HCT116 (cell line): ENCODE measurements around the gene ELAVL3.

Source experiments
- CEBPB ChIP-seq: IDR thresholded peaks from 2 replicates; pipeline ENCODE4 v1.6.1; 2012; ENCODE audit warnings: low read depth
- CTCF ChIP-seq, 3 experiments: fragments of 200-600 bp in 1 of 3; sonication (generic) in 1 of 3; IDR thresholded peaks in 2 of 3; conservative IDR thresholded peaks in 1 of 3; 2 replicates each; pipeline ENCODE4 v1.5.1; 2012 to 2017; ENCODE audit warnings: low read depth in 2 of 3, low read length in 2 of 3, antibody characterized with exemption in 1 of 3, borderline replicate concordance in 1 of 3, control low read depth in 1 of 3, mild to moderate bottlenecking in 1 of 3, mixed read lengths in 1 of 3, mixed run types in 1 of 3, moderate library complexity in 1 of 3; ENCODE audit not compliant: insufficient read depth in 1 of 3
- EZH2 ChIP-seq: fragments of 200-600 bp; sonication (generic); IDR thresholded peaks from 2 replicates; pipeline ENCODE4 v1.6.1; 2017; ENCODE audit warnings: antibody characterized with exemption, mixed run types
- EZH2phosphoT487 ChIP-seq: fragments of 200-600 bp; IDR thresholded peaks from 2 replicates; pipeline ENCODE4 v1.6.1; 2018; ENCODE audit warnings: antibody characterized with exemption, borderline replicate concordance
- FOSL1 ChIP-seq: IDR thresholded peaks from 2 replicates; pipeline ENCODE4 v1.6.1; 2012; ENCODE audit warnings: low read depth
- MAX ChIP-seq: IDR thresholded peaks from 2 replicates; pipeline ENCODE4 v1.6.1; 2012
- POLR2A ChIP-seq: IDR thresholded peaks from 2 replicates; pipeline ENCODE4 v1.7.0; 2011; ENCODE audit warnings: borderline replicate concordance; ENCODE audit not compliant: insufficient read depth, insufficient read length; ENCODE audit errors: extremely low read depth
- POLR2AphosphoS5 ChIP-seq: IDR thresholded peaks from 2 replicates; pipeline ENCODE4 v1.6.1; 2011; ENCODE audit warnings: mild to moderate bottlenecking, low read depth, low read length, moderate library complexity
- RAD21 ChIP-seq: IDR thresholded peaks from 2 replicates; pipeline ENCODE4 v1.6.1; 2012; ENCODE audit warnings: low read depth, mild to moderate bottlenecking
- REST ChIP-seq: IDR thresholded peaks from 2 replicates; pipeline ENCODE4 v1.6.1; 2012; ENCODE audit warnings: low read depth
- SRF ChIP-seq: IDR thresholded peaks from 2 replicates; pipeline ENCODE4 v1.6.1; 2012; ENCODE audit warnings: low read depth
- YY1 ChIP-seq: IDR thresholded peaks from 2 replicates; pipeline ENCODE4 v1.6.1; 2011; ENCODE audit warnings: low read length, low read depth, moderate library complexity, mild to moderate bottlenecking; ENCODE audit not compliant: insufficient replicate concordance; ENCODE audit errors: extremely low read depth
- ZNF274 ChIP-seq: fragments of 200-500 bp; sonication (Bioruptor generic); IDR thresholded peaks from 2 replicates; pipeline ENCODE4 v1.6.1; 2014; ENCODE audit warnings: mild to moderate bottlenecking, low read depth, low read length, inconsistent platforms

GRCh38 chr19:11423791-11424181, 57.1 kb downstream of the ELAVL3 start:
- TF ChIP-seq CTCF (IDR thresholded peaks at IDR 0.05 in 2 of 3, conservative IDR thresholded peaks at IDR 0.05 in 1 of 3; ENCODE audit: borderline replicate concordance in 1 of 3, insufficient read depth in 1 of 3, low read depth in 2 of 3, low read length in 2 of 3): no peak
- TF ChIP-seq MAX: no peak
- TF ChIP-seq EZH2phosphoT487: no peak
- no peak for TF ChIP-seq YY1
- TF ChIP-seq EZH2: no peak
- TF ChIP-seq RAD21: no peak
- TF ChIP-seq POLR2AphosphoS5: no peak
- TF ChIP-seq ZNF274: no peak
- TF ChIP-seq CEBPB: no peak
- no peak for TF ChIP-seq FOSL1
- TF ChIP-seq REST: no peak
- no peak for TF ChIP-seq POLR2A
- TF ChIP-seq SRF: no peak
